ENCODE results near the gene CSMD2.

Gene CSMD2

GRCh38 chr1:34049477-34049876, 115.6 kb downstream of the CSMD2 start:
- TF ChIP-seq Cebpa-rat (IDR thresholded peaks at IDR 0.05), result no peak
- H3K27ac ChIP-seq, result no peak overlapping the region
- peaks cover 18% of the 10 kb centered on the region for H3K9me3 ChIP-seq
- no peak overlapping the region for H3K4me2 ChIP-seq
- no peaks in the 10 kb centered on the region for H4K20me1 ChIP-seq
- no peak overlapping the region for H3K4me3 ChIP-seq
- no peaks in the 10 kb centered on the region for H3K27me3 ChIP-seq
- no peaks in the 10 kb centered on the region for H3K4me1 ChIP-seq
- H3K9ac ChIP-seq, result no peak overlapping the region
- no peaks in the 10 kb centered on the region for H3K36me3 ChIP-seq

GRCh38 chr1:34037856-34038255, 127.2 kb downstream of the CSMD2 start:
- H3K36me3 ChIP-seq, result no peaks in the 10 kb centered on the region
- no peak overlapping the region for H3K4me2 ChIP-seq
- H3K27ac ChIP-seq, result no peak overlapping the region
- H3K27me3 ChIP-seq, result no peaks in the 10 kb centered on the region
- H3K4me1 ChIP-seq, result peaks cover 11% of the 10 kb centered on the region
- no peak overlapping the region for H3K9ac ChIP-seq
- H4K20me1 ChIP-seq, result no peaks in the 10 kb centered on the region
- no peak for TF ChIP-seq Cebpa-rat (IDR thresholded peaks at IDR 0.05)
- no peak overlapping the region for H3K4me3 ChIP-seq
- no peaks in the 10 kb centered on the region for H3K9me3 ChIP-seq

GRCh38 chr1:34037109-34037508, 127.9 kb downstream of the CSMD2 start:
- H3K36me3 ChIP-seq, result no peaks in the 10 kb centered on the region
- H3K4me3 ChIP-seq, result no peak overlapping the region
- no peak overlapping the region for H3K27ac ChIP-seq
- no peaks in the 10 kb centered on the region for H3K27me3 ChIP-seq
- H3K9me3 ChIP-seq, result no peaks in the 10 kb centered on the region
- TF ChIP-seq Cebpa-rat (IDR thresholded peaks at IDR 0.05), result no peak
- no peak overlapping the region for H3K9ac ChIP-seq
- H3K4me2 ChIP-seq, result no peak overlapping the region
- H4K20me1 ChIP-seq, result no peaks in the 10 kb centered on the region
- peaks cover 11% of the 10 kb centered on the region for H3K4me1 ChIP-seq

- Histone ChIP-seq H3K4me2 (no peak overlapping the region), H3K9me3 (no peaks in the 10 kb centered on the region), H3K4me1 (peaks cover 9% of the 10 kb centered on the region), H3K36me3 (no peaks in the 10 kb centered on the region), H3K4me3 (no peak overlapping the region), H3K27ac (no peak overlapping the region), H3K9ac (no peak overlapping the region), H4K20me1 (no peaks in the 10 kb centered on the region), H3K27me3 (no peaks in the 10 kb centered on the region)
- no peak for TF ChIP-seq Cebpa-rat (IDR thresholded peaks at IDR 0.05)
Observed at GRCh38 chr1:34034036-34034435, 131.0 kb downstream of the CSMD2 start.

- no peaks in the 10 kb centered on the region for H3K27me3 ChIP-seq
- no peak overlapping the region for H3K9ac ChIP-seq
- H3K36me3 ChIP-seq, result no peaks in the 10 kb centered on the region
- no peak for TF ChIP-seq Cebpa-rat (IDR thresholded peaks at IDR 0.05)
- H3K4me1 ChIP-seq, result no peaks in the 10 kb centered on the region
- H3K4me3 ChIP-seq, result no peak overlapping the region
- H4K20me1 ChIP-seq, result no peaks in the 10 kb centered on the region
- no peaks in the 10 kb centered on the region for H3K9me3 ChIP-seq
- no peak overlapping the region for H3K27ac ChIP-seq
- no peak overlapping the region for H3K4me2 ChIP-seq
Observed at GRCh38 chr1:34029954-34030353, 135.1 kb downstream of the CSMD2 start.

- Histone ChIP-seq H3K9me3 (no peaks in the 10 kb centered on the region), H3K27me3 (no peaks in the 10 kb centered on the region), H3K36me3 (no peaks in the 10 kb centered on the region), H4K20me1 (no peaks in the 10 kb centered on the region), H3K4me2 (no peak overlapping the region), H3K4me3 (no peak overlapping the region), H3K27ac (no peak overlapping the region), H3K9ac (no peak overlapping the region), H3K4me1 (no peaks in the 10 kb centered on the region)
- no peak for TF ChIP-seq Cebpa-rat (IDR thresholded peaks at IDR 0.05)
Observed at GRCh38 chr1:34029515-34029914, 135.5 kb downstream of the CSMD2 start.

GRCh38 chr1:34028381-34029055, 136.5 kb downstream of the CSMD2 start:
- Histone ChIP-seq H3K36me3 (no peaks in the 10 kb centered on the region), H3K27me3 (no peaks in the 10 kb centered on the region), H3K4me2 (no peak overlapping the region), H3K9ac (no peak overlapping the region), H3K27ac (no peak overlapping the region), H3K4me1 (no peaks in the 10 kb centered on the region), H3K4me3 (no peak overlapping the region), H4K20me1 (no peaks in the 10 kb centered on the region), H3K9me3 (no peaks in the 10 kb centered on the region)
- TF ChIP-seq Cebpa-rat (IDR thresholded peaks at IDR 0.05), result no peak

GRCh38 chr1:34025675-34026074, 139.4 kb downstream of the CSMD2 start:
- Histone ChIP-seq H3K27ac (no peak overlapping the region), H3K4me1 (no peaks in the 10 kb centered on the region), H3K36me3 (no peaks in the 10 kb centered on the region), H3K4me2 (no peak overlapping the region), H3K9me3 (no peaks in the 10 kb centered on the region), H3K9ac (no peak overlapping the region), H3K27me3 (no peaks in the 10 kb centered on the region), H4K20me1 (no peaks in the 10 kb centered on the region), H3K4me3 (no peak overlapping the region)
- TF ChIP-seq Cebpa-rat (IDR thresholded peaks at IDR 0.05), result no peak

- Histone ChIP-seq H3K27ac (no peak overlapping the region), H4K20me1 (no peaks in the 10 kb centered on the region), H3K4me2 (no peak overlapping the region), H3K4me1 (no peaks in the 10 kb centered on the region), H3K27me3 (no peaks in the 10 kb centered on the region), H3K4me3 (no peak overlapping the region), H3K9me3 (no peaks in the 10 kb centered on the region), H3K36me3 (no peaks in the 10 kb centered on the region), H3K9ac (no peak overlapping the region)
- TF ChIP-seq Cebpa-rat (IDR thresholded peaks at IDR 0.05), result no peak
Observed at GRCh38 chr1:34024485-34024884, 140.5 kb downstream of the CSMD2 start.

- Histone ChIP-seq H3K4me2 (no peak overlapping the region), H3K27me3 (no peaks in the 10 kb centered on the region), H3K9ac (no peak overlapping the region), H3K4me1 (no peaks in the 10 kb centered on the region), H4K20me1 (no peaks in the 10 kb centered on the region), H3K27ac (no peak overlapping the region), H3K9me3 (no peaks in the 10 kb centered on the region), H3K4me3 (no peak overlapping the region), H3K36me3 (no peaks in the 10 kb centered on the region)
- TF ChIP-seq Cebpa-rat (IDR thresholded peaks at IDR 0.05), result no peak
Observed at GRCh38 chr1:34019741-34020552, 145.1 kb downstream of the CSMD2 start.
